Fibroblast of gingiva (primary cell): ENCODE data around the gene RTTN.

Experiments
- DNase-seq: peaks from one replicate; pipeline ENCODE4 v3.0.0-alpha.2; 2011; ENCODE audit warnings: low read depth

RTTN gene

DNA sequence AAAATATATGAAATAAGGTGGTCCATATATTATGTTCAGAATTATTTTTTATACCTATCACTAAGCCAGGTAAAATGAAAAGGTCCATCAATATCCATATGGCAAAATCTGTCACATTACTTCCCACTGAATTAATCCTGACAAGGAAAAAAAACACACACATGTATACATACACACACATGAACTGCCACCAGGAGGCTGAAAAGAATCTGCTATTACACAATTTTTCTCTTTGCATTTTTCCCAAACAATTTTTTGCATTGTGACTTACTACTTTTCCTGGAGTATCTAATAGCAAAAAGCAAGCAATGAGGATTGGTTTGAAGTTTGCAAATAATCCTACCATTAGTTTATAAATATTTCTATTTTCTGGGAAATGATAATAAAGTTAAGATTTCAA, 129.6 kb downstream of the RTTN start:
- DNase-seq, result no peak

- DNase-seq, result peak; percentile 17
Observed at GRCh38 chr18:70074116-70074515, 131.4 kb downstream of the RTTN start.

- no peak for DNase-seq
Observed at GRCh38 chr18:70073432-70073831, 132.1 kb downstream of the RTTN start.

GRCh38 chr18:70072678-70073077, 132.8 kb downstream of the RTTN start:
- DNase-seq, result peak; percentile 37

DNA sequence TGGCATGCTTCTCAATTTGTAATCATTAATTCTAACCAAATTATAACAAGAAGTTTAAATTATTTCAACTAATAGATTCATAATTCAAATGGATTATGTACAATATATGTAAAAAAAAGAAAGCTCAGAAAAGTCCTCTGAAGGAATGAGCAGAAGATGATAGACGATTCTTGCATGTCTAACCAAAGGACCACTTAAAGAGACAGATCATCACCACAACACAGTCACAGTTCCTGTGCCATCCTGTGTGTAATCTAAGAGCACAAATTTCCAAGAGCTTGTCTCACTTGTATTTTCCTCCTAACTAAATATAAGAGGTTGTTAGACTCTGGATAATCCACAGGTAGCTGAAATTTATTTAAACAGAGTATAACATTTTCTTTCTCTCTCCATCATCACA, 135.5 kb downstream of the RTTN start:
- no peak for DNase-seq

DNA sequence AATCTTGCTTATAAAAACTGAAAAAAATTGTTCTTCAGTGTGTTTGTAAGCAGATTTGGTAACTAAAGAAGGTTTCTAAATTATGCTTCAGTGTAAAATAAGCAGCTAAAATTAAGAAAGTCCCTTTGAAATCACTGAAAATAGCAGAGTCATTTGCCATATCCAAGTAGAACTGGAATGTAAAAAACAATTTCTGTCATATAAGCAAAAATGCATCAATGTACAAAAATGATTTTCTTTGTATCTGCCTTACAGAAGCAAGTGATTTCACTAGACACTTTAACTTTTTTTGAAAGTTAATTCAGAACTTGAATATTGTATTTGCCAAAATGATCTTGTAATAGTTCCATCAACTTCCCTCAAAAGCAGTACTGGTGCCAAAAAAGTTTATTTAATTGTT, 136.1 kb downstream of the RTTN start:
- DNase-seq, result no peak

GRCh38 chr18:70068981-70069380, 136.5 kb downstream of the RTTN start:
- no peak for DNase-seq

- no peak for DNase-seq
Observed at GRCh38 chr18:70059684-70060083, 145.8 kb downstream of the RTTN start.

DNA sequence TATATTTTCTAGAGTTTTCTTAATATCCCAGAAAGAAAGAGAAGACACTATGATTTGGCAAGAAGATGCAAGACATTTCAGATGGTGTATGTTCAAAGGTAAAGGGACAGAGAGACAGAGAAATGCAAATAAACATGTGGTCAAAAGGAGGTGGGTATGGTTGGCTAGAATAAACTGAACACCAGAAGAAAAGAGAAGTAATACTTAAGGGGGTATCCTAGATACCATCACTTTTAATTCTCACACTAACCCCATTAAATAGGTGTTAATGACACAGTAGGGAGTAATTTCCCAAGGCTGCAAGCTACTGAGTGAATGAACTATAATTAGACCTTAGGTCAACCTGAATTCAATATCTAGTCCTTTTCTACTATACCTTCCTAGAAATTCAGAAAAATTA, 146.6 kb downstream of the RTTN start:
- no peak for DNase-seq

DNA sequence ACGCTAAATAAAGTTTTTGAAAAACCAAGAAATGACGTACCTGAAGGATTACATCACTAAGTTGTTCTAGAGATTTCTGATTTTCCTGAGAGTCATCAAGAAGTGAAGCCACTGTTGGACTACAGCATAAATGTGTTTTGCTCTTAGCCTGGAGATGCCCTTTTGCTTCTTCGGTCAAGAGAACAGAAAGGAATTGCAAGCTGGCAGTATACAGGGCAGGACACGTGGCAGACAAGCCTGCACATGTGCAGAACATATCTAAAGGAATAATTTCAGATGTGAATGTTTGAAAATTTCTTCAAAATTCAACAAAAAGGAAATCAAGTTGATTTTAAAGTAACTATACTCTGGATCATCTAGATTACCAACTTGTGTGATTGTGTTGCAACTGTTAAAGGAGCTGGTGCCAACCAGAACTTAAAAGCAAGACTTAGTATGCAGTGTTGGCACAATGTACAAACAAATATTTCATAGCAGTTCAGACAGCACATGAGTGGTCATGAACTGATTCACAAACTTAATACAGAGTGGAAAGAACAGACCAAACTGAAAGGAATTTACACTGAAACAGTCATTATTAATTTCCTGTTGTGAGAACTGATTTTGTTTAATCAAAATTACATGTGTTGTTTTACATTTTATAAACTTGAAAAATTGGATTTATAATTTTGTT, 157.4 kb downstream of the RTTN start:
- peak; percentile 87 for DNase-seq

GRCh38 chr18:70046796-70047195, 158.7 kb downstream of the RTTN start:
- DNase-seq, result peak; percentile 15

DNA sequence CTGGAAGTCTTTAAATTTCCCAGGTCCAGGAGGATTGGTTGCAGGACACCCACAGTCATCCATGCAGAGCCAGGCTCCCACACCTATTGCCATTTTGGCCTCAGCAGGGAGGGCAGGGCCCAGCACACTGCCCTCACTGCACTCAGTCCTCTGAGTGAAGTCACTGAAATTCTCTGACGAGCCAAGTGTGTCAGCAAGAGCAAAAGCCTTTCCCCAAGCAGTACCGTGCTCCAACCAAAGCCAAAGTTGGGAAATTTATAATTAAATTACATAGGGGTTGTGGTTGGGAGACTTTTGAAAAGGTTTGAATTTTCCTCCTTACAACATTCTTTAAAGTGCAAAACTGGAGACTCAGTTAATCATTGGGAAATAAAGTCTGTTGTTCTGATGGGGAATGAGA, 159.3 kb downstream of the RTTN start:
- peak; percentile 91 for DNase-seq

- peak; percentile 96 for DNase-seq
Observed at GRCh38 chr18:70044632-70045031, 160.9 kb downstream of the RTTN start.

- no peak for DNase-seq
Observed at GRCh38 chr18:70041459-70042050, 163.9 kb downstream of the RTTN start.

GRCh38 chr18:70039186-70039585, 166.3 kb downstream of the RTTN start:
- no peak for DNase-seq

DNA sequence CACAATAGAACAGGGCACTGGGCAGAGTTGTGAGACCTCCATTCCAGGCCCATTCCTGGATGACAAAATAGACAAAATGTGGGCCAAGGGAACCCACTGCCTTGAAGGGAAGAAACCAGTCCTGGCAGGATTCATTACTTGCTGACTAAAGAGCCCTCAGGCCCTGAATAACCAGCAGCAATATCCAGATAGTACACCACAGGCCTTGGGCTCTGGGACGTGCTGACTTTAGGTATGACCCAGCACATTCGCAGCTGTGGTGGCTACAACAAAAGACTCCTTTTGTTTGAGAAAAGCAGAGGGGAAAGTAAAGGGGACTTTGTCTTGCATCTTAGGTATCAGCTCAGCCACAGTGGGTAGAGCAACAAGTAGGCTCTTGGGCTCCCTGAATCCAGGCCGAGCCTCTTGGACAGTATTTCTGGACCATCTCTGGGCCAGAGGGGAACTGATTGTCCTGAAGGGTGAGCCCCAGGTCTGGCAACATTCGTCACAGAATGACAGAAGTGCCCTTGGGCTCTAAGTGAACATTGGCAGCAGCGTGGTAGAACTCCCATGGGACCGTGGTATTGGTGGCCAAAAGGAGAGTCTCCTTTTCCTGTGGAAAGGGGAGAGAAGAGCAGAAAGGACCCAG, 167.9 kb downstream of the RTTN start:
- DNase-seq, result no peak

DNA sequence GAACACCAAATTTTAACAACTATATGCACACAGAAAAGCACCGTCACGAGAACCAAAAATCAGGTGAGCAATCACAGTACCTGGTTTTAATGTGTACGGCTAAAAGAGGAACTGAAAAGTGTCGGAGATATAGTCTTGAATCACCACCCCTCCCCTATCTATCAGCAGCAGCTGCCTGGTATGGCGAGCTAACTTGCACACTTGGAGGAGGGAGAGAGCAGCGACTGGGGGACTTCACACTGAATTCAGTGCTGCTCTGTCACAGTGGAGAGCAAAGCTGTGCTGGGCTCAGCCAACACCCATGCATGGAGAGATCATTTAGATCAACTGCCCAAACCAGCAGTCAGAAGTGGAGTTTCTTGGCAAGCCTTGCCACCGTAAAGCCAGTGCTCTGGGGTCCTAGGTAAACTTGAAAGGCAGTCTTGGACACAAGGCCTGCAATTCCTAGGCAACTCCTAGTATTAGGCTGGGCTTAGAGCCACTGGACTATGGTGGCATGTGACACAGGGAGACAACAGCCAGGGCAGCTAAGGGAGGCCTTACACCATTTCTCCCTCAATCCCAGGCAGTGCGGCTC, 168.6 kb downstream of the RTTN start:
- no peak for DNase-seq

GRCh38 chr18:70036168-70036567, 169.3 kb downstream of the RTTN start:
- no peak for DNase-seq

GRCh38 chr18:70031221-70031620, 174.3 kb downstream of the RTTN start:
- DNase-seq, result no peak

GRCh38 chr18:70030728-70031127, 174.8 kb downstream of the RTTN start:
- no peak for DNase-seq

DNA sequence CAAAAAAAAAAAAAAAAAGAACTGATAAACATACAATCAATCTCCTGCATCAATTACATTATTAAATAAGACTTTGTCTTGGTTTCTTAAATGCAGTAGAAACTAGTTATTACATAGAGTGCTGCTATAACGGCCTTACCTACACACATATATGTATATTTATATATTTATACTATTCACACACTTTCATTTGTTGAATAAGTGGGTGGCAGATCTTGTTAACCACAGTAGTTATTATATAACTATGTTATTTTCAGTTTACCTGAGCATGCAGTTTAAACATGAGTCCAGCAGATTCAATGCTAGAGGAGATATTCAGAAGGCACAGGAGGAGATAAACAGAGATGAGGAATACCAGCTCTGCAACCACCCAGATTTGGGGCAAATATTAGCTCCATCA, 176.3 kb downstream of the RTTN start:
- no peak for DNase-seq

DNA sequence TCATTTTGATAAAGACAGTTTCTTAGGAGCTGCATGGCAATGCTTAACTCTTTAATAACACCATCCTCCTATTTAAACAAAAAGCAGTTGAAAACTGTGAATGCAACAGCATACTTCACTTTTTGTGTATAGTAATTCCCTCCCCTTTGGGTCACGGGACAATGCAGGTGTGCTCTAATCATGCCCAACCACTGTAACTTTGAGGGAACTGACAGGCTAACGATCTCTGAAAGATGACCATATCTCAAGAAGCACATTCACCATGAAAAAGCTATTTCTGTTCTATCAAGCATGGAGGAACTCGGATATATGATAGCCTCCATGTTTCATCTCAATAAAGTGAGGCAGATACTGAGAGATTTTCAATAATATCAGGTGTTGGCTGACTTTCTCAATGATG, 176.8 kb downstream of the RTTN start:
- DNase-seq, result no peak

- no peak for DNase-seq
Observed at GRCh38 chr18:70028084-70028483, 177.4 kb downstream of the RTTN start.
